ENCODE results near the gene ZNF580. TPM values are rescaled to one million over a fixed set of nuclear protein-coding genes. Genes with fewer than 3 reads are reported as not detected.
A peak's percentile ranks its signal among the peaks of the same experiment; 100 is the strongest.

ZNF580 gene
- total RNA-seq, 1 experiment from 2014 or later: 55.3 TPM

- DNase-seq (ENCODE audit: low read depth): no peak
Measured at GRCh38 chr19:55658846-55659459, 18.2 kb downstream of the ZNF580 start.

DNA sequence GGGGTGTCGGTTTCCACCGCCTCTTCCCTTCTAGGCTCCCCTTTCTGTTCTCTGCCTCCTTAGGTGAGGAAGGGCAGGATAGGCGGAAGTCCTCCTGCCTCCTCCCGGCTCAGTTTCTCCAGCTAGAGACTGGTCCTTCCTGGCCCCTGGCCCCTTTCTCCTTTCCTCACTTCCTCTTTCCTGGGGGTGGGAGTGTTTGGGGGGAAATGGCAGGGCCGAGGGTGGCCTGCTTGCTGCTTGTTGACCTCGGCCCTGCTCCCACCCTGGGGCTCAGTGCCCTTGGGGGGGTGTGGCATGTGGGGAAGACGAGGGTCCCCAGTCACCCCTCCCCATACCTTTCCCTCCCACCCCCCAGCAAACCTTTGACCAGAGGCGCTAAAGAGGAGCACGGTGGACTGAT, 19.0 kb downstream of the ZNF580 start:
- no peak for DNase-seq (ENCODE audit: low read depth)

- no peak for DNase-seq (ENCODE audit: low read depth)
Measured at GRCh38 chr19:55660404-55660803, 19.6 kb downstream of the ZNF580 start.

GRCh38 chr19:55660991-55661390, 20.2 kb downstream of the ZNF580 start:
- no peak for DNase-seq (ENCODE audit: low read depth)

GRCh38 chr19:55661826-55662225, 21.0 kb downstream of the ZNF580 start:
- no peak for DNase-seq (ENCODE audit: low read depth)

- no peak for DNase-seq (ENCODE audit: low read depth)
Measured at GRCh38 chr19:55663846-55664536, 23.2 kb downstream of the ZNF580 start.

GRCh38 chr19:55666343-55667005, 25.7 kb downstream of the ZNF580 start:
- DNase-seq (ENCODE audit: low read depth): no peak

- DNase-seq (ENCODE audit: low read depth): no peak
Measured at GRCh38 chr19:55667006-55667381, 26.2 kb downstream of the ZNF580 start.

DNA sequence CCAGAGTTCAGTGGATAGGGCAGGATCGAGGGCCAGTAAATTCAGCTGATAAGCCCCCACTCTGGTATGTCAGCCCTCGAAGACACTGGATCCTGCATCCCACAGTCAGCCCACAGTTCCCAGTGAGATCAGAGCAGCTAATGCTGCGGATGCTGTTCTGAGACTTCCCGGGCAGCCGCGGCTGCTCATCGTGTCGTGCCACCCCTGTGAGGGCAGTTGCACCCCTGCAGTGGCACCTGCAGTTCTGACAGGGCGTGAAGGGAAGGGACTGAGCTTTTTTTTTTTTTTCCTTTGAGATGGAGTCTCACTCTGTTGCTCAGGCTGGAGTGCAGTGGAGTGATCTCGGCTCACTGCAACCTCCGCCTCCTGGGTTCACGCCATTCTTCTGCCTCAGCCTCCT, 26.7 kb downstream of the ZNF580 start:
- no peak for DNase-seq (ENCODE audit: low read depth)

- no peak for DNase-seq (ENCODE audit: low read depth)
Measured at GRCh38 chr19:55667958-55668357, 27.2 kb downstream of the ZNF580 start.

DNA sequence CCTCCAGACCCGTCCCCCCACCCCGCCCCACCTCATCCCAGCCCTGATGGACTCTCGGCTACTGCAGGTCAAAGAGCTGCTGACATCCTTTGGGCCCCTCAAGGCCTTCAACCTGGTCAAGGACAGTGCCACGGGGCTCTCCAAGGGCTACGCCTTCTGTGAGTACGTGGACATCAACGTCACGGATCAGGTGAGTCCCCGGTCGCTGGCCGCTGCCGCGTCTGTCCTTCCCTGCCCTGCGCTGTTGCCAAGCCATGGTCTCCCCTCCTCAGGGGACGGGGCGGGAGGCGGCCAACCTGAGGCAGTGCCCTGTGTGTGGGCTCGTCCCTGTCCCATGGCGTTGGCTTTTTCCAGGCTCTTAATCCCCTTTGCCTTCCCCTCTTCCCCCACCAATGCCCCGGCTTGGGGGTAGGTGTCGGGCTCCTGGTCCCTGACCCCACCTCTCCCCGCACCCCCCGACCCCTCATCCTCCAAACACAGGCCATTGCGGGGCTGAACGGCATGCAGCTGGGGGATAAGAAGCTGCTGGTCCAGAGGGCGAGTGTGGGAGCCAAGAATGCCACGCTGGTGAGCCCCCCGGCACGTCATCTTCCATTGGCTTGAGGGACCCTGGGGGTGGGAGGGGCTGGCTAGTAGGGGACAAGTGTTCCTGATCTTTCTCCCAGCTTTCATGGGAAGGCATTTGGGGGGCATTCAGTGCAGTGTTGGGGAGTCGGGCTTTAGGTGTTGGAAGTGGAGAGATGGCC, 28.0 kb downstream of the ZNF580 start:
- no peak for DNase-seq (ENCODE audit: low read depth)

GRCh38 chr19:55669418-55670279, 28.8 kb downstream of the ZNF580 start:
- DNase-seq (ENCODE audit: low read depth): no peak

- DNase-seq (ENCODE audit: low read depth): no peak
Measured at GRCh38 chr19:55670280-55671053, 29.7 kb downstream of the ZNF580 start.

DNA sequence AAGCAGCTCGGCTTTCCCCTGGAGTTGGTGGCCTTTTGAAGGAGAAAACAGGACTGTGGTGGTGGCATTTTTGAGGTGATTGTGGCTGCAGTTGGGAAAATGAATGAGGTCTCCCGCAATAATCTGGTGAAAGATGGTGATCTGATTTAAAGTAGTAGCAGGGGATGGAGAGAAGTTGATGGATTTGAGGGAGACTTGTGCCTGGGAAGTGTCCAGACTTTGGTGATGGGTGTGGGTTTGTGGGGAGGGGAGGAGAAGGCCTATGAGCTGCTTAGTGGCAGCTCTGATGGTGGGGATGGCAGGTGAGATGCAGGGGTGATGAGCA, 30.2 kb downstream of the ZNF580 start:
- DNase-seq (ENCODE audit: low read depth): no peak

DNA sequence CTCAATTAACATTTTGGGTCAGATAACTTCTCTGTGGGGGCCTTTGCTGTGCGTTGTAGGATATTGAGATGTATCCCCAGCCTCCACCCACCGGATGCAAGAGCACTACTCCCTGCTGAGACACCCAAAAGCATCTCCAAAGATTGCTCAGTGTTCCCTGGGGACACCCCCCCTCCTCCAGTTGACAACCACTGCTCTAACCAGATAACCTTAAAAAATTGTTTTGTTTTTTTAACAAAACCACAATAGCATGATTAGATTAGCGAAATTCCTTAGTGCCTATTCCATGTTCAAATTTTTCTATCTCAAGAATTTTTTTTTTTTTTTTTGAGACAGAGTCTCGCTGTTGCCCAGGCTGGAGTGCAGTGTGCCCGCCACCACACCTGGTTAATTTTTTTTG, 31.6 kb downstream of the ZNF580 start:
- DNase-seq (ENCODE audit: low read depth): no peak

GRCh38 chr19:55673465-55673864, 32.7 kb downstream of the ZNF580 start:
- no peak for DNase-seq (ENCODE audit: low read depth)

GRCh38 chr19:55673889-55674288, 33.1 kb downstream of the ZNF580 start:
- no peak for DNase-seq (ENCODE audit: low read depth)

GRCh38 chr19:55674459-55674840, 33.6 kb downstream of the ZNF580 start:
- no peak for DNase-seq (ENCODE audit: low read depth)

DNA sequence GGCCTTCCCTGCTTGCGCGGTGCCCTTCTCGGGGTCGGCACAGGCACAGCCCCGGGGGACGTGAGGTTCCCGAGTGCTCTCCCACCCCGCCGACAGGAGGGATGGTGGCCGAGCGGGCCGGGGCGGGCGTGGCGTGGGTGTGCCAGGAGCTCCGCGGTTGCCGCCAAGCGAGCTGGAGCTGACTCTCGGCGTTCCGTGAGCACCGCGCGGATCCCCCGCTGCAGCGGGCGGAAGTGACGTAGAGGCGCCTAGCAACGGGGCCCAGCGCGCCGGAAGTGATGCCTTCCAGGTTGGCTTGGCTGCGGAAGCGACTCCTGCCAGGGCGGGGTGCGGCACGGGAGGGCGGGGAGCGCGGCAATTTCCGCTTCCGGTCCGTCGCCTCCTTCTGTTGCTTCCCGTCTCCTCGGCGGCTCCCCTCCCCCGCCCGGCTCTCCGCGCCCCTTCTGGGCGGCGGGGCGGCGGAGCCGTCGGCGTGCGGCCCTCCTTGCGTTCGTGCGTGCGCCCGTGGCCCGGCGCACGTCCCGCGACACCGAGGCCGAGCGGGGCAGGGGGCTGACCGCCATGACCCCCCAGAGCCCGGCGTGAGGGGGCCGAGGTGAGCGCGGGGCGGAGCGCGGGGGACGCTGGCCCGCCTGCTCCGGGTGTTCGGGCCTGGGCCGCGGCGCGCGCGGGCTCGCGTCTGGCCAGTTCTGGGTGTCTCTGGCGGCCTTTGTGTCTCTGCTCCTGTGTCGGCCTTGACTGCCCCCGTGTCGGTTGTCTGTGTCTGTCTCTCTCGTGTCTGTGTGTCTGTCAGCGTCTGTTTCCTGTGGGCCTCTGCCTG, 34.2 kb downstream of the ZNF580 start, which contains the start of gene EPN1:
Gene EPN1, plus strand, starts transcription at position 386 of the 820 bp plus-strand sequence. CDS start 3,402 bp downstream, outside the sequence.
- peak; percentile 96 for DNase-seq (ENCODE audit: low read depth)

Measured in HT1080 (cell line).